Trophoblast cell (in vitro differentiated cells and primary cell): Measurements from ENCODE around the gene PCK1.

Source experiments
- DNase-seq, 2 donors: peaks; one replicate each; pipeline ENCODE4 v3.0.0-alpha.2; 2016
- H2AFZ ChIP-seq: 2 replicates; pipeline ENCODE4 v1.6.1; 2013; ENCODE audit warnings: low read length, moderate library complexity, mild to moderate bottlenecking; ENCODE audit not compliant: insufficient read depth, poor library complexity
- H2AK5ac ChIP-seq: 2 replicates; pipeline ENCODE4 v1.6.1; 2013; ENCODE audit warnings: mild to moderate bottlenecking, low read length
- H2BK120ac ChIP-seq: 2 replicates; pipeline ENCODE4 v1.6.1; 2013; ENCODE audit warnings: low read length, mild to moderate bottlenecking, moderate library complexity; ENCODE audit not compliant: insufficient read depth, poor library complexity
- H2BK12ac ChIP-seq: 2 replicates; pipeline ENCODE4 v1.6.1; 2013; ENCODE audit warnings: mild to moderate bottlenecking, low read length, moderate library complexity
- H2BK5ac ChIP-seq: 2 replicates; pipeline ENCODE4 v1.6.1; 2013; ENCODE audit warnings: low read length, low read depth, moderate library complexity, mild to moderate bottlenecking; ENCODE audit not compliant: poor library complexity
- H3K14ac ChIP-seq: 2 replicates; pipeline ENCODE4 v1.6.1; 2013; ENCODE audit warnings: mild to moderate bottlenecking, low read length
- H3K18ac ChIP-seq: 2 replicates; pipeline ENCODE4 v1.6.1; 2013; ENCODE audit warnings: mild to moderate bottlenecking, low read length
- H3K23ac ChIP-seq: 2 replicates; pipeline ENCODE4 v1.6.1; 2013; ENCODE audit warnings: low read length
- H3K27ac ChIP-seq: 2 replicates; pipeline ENCODE4 v1.5.1; 2013; ENCODE audit warnings: low read depth, mild to moderate bottlenecking, inconsistent platforms, low read length, moderate library complexity
- H3K27me3 ChIP-seq: 2 replicates; pipeline ENCODE4 v1.6.1; 2013; ENCODE audit warnings: inconsistent platforms, mild to moderate bottlenecking, low read length, moderate library complexity; ENCODE audit not compliant: insufficient read depth
- H3K36me3 ChIP-seq, 2 experiments: 1 replicate in 1 of 2; 2 replicates in 1 of 2; pipeline ENCODE4 v1.6.1; 2013; ENCODE audit warnings: low read length in 2 of 2, mild to moderate bottlenecking in 2 of 2, moderate library complexity in 1 of 2; ENCODE audit not compliant: insufficient read depth in 2 of 2, control insufficient read depth in 1 of 2
- H3K4ac ChIP-seq: 2 replicates; pipeline ENCODE4 v1.6.1; 2013; ENCODE audit warnings: low read depth, mild to moderate bottlenecking, low read length, moderate library complexity
- H3K4me1 ChIP-seq, 2 experiments: 1 replicate in 1 of 2; 2 replicates in 1 of 2; pipeline ENCODE4 v1.6.1; 2013; ENCODE audit warnings: low read length in 2 of 2, mild to moderate bottlenecking in 2 of 2, moderate library complexity in 1 of 2; ENCODE audit not compliant: insufficient read depth in 2 of 2, control insufficient read depth in 1 of 2
- H3K4me2 ChIP-seq: 2 replicates; pipeline ENCODE4 v1.6.1; 2013; ENCODE audit warnings: inconsistent platforms, mild to moderate bottlenecking, low read length, moderate library complexity
- H3K4me3 ChIP-seq: 2 replicates; pipeline ENCODE4 v1.5.1; 2013; ENCODE audit warnings: mild to moderate bottlenecking, low read depth, low read length, inconsistent platforms
- H3K79me1 ChIP-seq: one replicate; pipeline ENCODE4 v1.6.1; 2013; ENCODE audit warnings: low read length
- H3K79me2 ChIP-seq: 2 replicates; pipeline ENCODE4 v1.6.1; 2013; ENCODE audit warnings: low read length, mild to moderate bottlenecking; ENCODE audit not compliant: control insufficient read depth, insufficient read depth, poor library complexity
- H3K9ac ChIP-seq: 2 replicates; pipeline ENCODE4 v1.6.1; 2013; ENCODE audit warnings: mild to moderate bottlenecking, low read length
- H3K9me3 ChIP-seq: 2 replicates; pipeline ENCODE4 v1.6.1; 2013; ENCODE audit warnings: low read depth, mild to moderate bottlenecking, control low read depth, inconsistent platforms, low read length; ENCODE audit not compliant: insufficient read depth
- H4K12ac ChIP-seq: 2 replicates; pipeline ENCODE4 v1.6.1; 2013; ENCODE audit warnings: low read depth, mild to moderate bottlenecking, low read length, moderate library complexity
- H4K8ac ChIP-seq: 2 replicates; pipeline ENCODE4 v1.6.1; 2013; ENCODE audit warnings: low read depth, mild to moderate bottlenecking, low read length, moderate library complexity
- H4K91ac ChIP-seq: one replicate; pipeline ENCODE4 v1.6.1; 2013; ENCODE audit warnings: low read depth, mild to moderate bottlenecking, low read length, moderate library complexity
- WGBS: extraction: QIAGEN DNeasy Blood & Tissue Kit; methylation state at CpG from one replicate; pipeline ENCODE4 v1.1.7; 2013; ENCODE audit warnings: missing lambda C conversion rate; ENCODE audit not compliant: insufficient read length, insufficient coverage; ENCODE audit errors: extremely low coverage; 5-methylcytosine and 5-hydroxymethylcytosine counted together

The PCK1 gene

DNA sequence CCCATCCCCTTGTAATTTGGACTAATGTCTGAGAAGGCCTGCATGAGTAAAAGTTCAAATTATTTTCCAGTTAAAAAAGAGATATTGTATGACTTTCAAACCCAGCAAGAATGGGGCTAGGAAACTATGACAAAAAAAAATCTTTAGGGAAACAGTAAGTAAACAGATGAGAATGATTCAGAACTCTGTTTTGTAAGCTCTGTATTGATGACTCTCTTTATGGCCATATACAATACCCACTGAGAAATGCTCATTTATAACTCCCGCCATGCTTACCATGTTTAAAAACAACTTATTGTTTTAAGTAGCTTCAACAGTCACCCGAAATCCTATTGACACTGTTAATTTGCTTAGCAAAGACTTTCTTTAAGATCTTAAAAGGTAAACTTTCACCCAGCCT lies 17.2 kb upstream of the PCK1 start:
- no peak overlapping the region for H3K4me3 ChIP-seq
- no peak overlapping the region for H2AFZ ChIP-seq
- no peak overlapping the region for H4K12ac ChIP-seq
- no peaks in the 10 kb centered on the region for H3K79me2 ChIP-seq
- H3K27me3 ChIP-seq: no peaks in the 10 kb centered on the region
- no CpG with 5 or more reads among the region's 2 CpGs for WGBS
- no peak overlapping the region for H4K91ac ChIP-seq
- no peaks in the 10 kb centered on the region for H3K79me1 ChIP-seq
- H3K27ac ChIP-seq: no peak overlapping the region
- H3K9ac ChIP-seq: no peak overlapping the region
- no peak overlapping the region for H3K4me2 ChIP-seq
- H3K9me3 ChIP-seq: no peaks in the 10 kb centered on the region
- H3K23ac ChIP-seq: no peak overlapping the region
- H2BK12ac ChIP-seq: no peak overlapping the region
- DNase-seq: no peak
- no peak overlapping the region for H3K4ac ChIP-seq
- no peaks in the 10 kb centered on the region for H3K36me3 ChIP-seq
- no peak overlapping the region for H2AK5ac ChIP-seq
- H2BK5ac ChIP-seq: no peak overlapping the region
- no peaks in the 10 kb centered on the region for H3K4me1 ChIP-seq
- H4K8ac ChIP-seq: no peak overlapping the region
- no peak overlapping the region for H2BK120ac ChIP-seq
- H3K14ac ChIP-seq: no peak overlapping the region
- no peak overlapping the region for H3K18ac ChIP-seq

DNA sequence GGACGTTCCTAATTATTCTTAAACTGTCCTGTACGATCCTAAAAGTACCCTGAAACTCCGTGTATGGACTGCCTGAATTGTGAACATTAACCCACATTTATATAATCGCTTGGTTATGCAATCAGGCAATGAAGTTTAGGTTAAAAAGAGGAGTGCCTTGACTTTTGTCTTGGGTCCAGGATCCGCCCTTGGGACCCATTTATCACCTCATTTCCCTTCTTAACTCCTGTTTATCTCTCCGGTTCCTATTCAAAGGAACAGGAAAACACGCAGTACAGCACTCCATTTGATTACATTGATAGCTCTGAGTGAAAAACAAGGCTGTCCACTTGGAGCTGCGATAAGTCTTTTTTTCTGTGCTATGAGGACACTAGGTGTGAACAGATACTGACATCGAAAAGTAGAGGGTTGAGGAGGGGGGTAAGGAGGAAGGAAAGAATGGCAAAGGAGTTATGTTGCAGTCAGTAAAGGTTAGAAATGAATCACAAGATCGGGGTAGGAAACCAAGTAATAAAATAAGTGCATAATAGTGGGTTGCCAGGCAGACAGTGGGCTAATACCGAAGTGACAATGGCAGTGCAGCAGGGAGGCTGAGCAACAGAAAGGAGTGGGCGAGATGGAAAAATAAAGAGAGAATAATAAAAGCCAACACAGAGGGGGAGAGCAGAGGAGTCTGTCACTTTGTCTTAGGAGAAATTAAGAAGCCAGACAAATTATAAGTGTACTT lies 15.9 kb upstream of the PCK1 start:
- no CpG with 5 or more reads among the region's 12 CpGs for WGBS
- Histone ChIP-seq H3K4me2 (no peak overlapping the region), H4K8ac (no peak overlapping the region), H2AK5ac (no peak overlapping the region), H3K79me2 (no peaks in the 10 kb centered on the region), H3K27me3 (no peaks in the 10 kb centered on the region), H4K91ac (no peak overlapping the region), H2AFZ (no peak overlapping the region), H3K23ac (no peak overlapping the region), H3K18ac (no peak overlapping the region), H3K14ac (no peak overlapping the region), H3K9me3 (no peaks in the 10 kb centered on the region), H3K79me1 (no peaks in the 10 kb centered on the region), H3K9ac (no peak overlapping the region), H2BK5ac (no peak overlapping the region), H3K4ac (no peak overlapping the region), H3K27ac (no peak overlapping the region), H3K4me1 (no peaks in the 10 kb centered on the region), H3K4me3 (no peak overlapping the region), H2BK120ac (no peak overlapping the region), H3K36me3 (no peaks in the 10 kb centered on the region), H2BK12ac (no peak overlapping the region), H4K12ac (no peak overlapping the region)
- no peak for DNase-seq

DNA sequence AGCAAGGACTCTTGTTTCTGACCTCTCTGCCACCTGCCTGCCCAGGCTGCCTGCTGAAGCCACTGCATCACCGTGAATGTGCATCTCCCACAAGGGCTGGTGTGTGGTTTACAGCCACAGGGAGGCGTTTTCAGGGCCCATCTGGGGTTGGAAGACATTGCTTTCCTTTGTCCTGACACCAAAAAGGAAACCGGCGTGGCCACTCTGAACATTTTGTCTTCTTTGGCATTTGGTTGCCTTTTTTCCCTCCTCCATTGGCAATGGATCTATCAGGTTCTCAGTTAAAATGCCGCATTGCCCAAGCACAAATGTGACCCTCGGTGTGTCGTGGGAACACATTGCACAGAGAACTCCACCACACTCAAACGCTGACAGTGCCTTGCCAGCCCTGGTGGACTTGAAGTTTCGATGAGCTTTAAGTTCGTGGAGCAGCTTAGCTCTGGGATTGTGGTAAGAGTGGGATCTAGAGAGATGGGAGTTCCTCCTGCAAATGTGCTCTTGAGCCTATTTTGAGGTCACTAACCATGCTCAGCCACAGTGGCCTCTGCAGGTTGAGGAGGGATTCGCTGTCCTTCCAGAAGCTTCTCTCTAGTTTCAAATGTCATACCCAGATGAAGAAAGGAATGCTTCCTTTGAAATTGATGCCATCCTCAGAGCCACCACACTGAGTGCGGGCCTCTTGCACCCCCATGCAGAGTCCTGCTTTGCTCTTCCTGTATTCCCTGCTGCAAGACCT lies 14.8 kb upstream of the PCK1 start:
- H2BK120ac ChIP-seq: no peak overlapping the region
- no peak overlapping the region for H3K4ac ChIP-seq
- H2AFZ ChIP-seq: no peak overlapping the region
- no peaks in the 10 kb centered on the region for H3K36me3 ChIP-seq
- H3K4me1 ChIP-seq: no peaks in the 10 kb centered on the region
- no peak for DNase-seq
- H3K79me1 ChIP-seq: no peaks in the 10 kb centered on the region
- H2BK5ac ChIP-seq: no peak overlapping the region
- no peak overlapping the region for H3K9ac ChIP-seq
- no peaks in the 10 kb centered on the region for H3K27me3 ChIP-seq
- H2AK5ac ChIP-seq: no peak overlapping the region
- no peak overlapping the region for H3K23ac ChIP-seq
- H2BK12ac ChIP-seq: no peak overlapping the region
- no peak overlapping the region for H3K14ac ChIP-seq
- no peak overlapping the region for H3K4me3 ChIP-seq
- WGBS: no CpG with 5 or more reads among the region's 12 CpGs
- no peak overlapping the region for H3K27ac ChIP-seq
- H4K8ac ChIP-seq: no peak overlapping the region
- no peaks in the 10 kb centered on the region for H3K79me2 ChIP-seq
- no peak overlapping the region for H3K18ac ChIP-seq
- H3K9me3 ChIP-seq: no peaks in the 10 kb centered on the region
- H4K91ac ChIP-seq: no peak overlapping the region
- no peak overlapping the region for H3K4me2 ChIP-seq
- no peak overlapping the region for H4K12ac ChIP-seq

DNA sequence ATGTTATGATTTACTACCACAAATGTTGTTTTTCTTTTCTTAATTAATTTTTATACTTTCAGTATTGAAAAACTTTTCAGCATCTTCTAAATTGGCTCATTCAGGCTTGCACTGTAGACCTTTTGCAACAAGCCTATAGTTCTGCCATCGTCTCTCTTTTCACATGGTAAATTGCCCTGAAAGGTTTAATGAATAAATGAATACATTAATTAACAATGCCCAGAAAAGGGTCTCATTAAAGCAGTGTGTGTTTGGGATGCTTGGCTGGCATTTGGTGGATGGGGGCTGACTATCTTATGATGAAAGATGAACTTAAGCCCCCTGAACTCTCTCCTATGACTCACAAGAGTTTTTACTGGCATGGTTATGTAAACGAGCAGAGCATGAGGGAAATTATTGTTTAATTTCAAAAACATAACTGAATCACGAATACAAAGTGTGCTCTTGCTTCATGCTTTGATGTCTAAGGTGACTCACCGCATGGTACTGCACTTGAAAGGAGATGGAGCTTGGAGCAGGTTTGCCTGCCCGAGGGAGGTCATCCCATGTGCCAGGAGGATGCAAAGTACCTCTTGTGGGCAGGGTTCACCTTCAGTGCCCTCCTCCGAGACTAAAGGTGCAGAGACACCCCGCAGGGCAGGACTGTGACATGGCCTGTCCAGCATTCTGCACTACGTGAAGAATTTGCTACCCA lies 13.8 kb upstream of the PCK1 start:
- peak overlapping the region; percentile 0 for H3K4me3 ChIP-seq
- no peak overlapping the region for H3K27ac ChIP-seq
- H3K79me1 ChIP-seq: no peaks in the 10 kb centered on the region
- no peak overlapping the region for H2AFZ ChIP-seq
- H3K9ac ChIP-seq: no peak overlapping the region
- WGBS: no CpG with 5 or more reads among the region's 8 CpGs
- no peak overlapping the region for H2AK5ac ChIP-seq
- H3K9me3 ChIP-seq: no peaks in the 10 kb centered on the region
- H3K36me3 ChIP-seq: no peaks in the 10 kb centered on the region
- no peak overlapping the region for H3K4me2 ChIP-seq
- H3K27me3 ChIP-seq: no peaks in the 10 kb centered on the region
- no peak overlapping the region for H3K14ac ChIP-seq
- no peak for DNase-seq
- H3K79me2 ChIP-seq: no peaks in the 10 kb centered on the region
- no peaks in the 10 kb centered on the region for H3K4me1 ChIP-seq
- no peak overlapping the region for H4K12ac ChIP-seq
- H2BK120ac ChIP-seq: no peak overlapping the region
- no peak overlapping the region for H3K23ac ChIP-seq
- H4K91ac ChIP-seq: no peak overlapping the region
- H3K18ac ChIP-seq: no peak overlapping the region
- no peak overlapping the region for H4K8ac ChIP-seq
- no peak overlapping the region for H3K4ac ChIP-seq
- no peak overlapping the region for H2BK5ac ChIP-seq
- H2BK12ac ChIP-seq: no peak overlapping the region
